GM06990 (cell line): ENCODE data around the gene PRDM5.

Experiments used
- DNase-seq: peaks from one replicate; pipeline ENCODE4 v3.0.0-alpha.2; 2011; ENCODE audit not compliant: insufficient read length; ENCODE audit errors: extremely low read depth
- H3K27me3 ChIP-seq: replicated peaks from 2 replicates; pipeline ENCODE4 v1.6.0; 2011; ENCODE audit warnings: low read length; ENCODE audit not compliant: control insufficient read depth, insufficient read depth
- H3K36me3 ChIP-seq: 2 replicates; pipeline ENCODE4 v1.5.1; 2011; ENCODE audit warnings: low read length; ENCODE audit not compliant: control insufficient read depth, insufficient read depth
- H3K4me3 ChIP-seq: replicated peaks from 2 replicates; pipeline ENCODE4 v1.5.1; 2011; ENCODE audit warnings: low read depth, mild to moderate bottlenecking, control low read depth, low read length
- CTCF ChIP-seq: IDR thresholded peaks from 2 replicates; pipeline ENCODE4 v1.5.1; 2011; ENCODE audit warnings: low read length, control low read depth, mild to moderate bottlenecking, inconsistent platforms; ENCODE audit not compliant: insufficient read depth, poor library complexity, severe bottlenecking

Gene PRDM5

GRCh38 chr4:120855307-120856001 is 67.1 kb downstream of the PRDM5 start:
- no peaks in the 10 kb centered on the region for H3K27me3 ChIP-seq
- H3K4me3 ChIP-seq = no peak overlapping the region
- TF ChIP-seq CTCF = no peak
- DNase-seq = peak; percentile 30
- H3K36me3 ChIP-seq = no peaks in the 10 kb centered on the region

GRCh38 chr4:120853161-120853935 is 69.2 kb downstream of the PRDM5 start:
- no peak for TF ChIP-seq CTCF

GRCh38 chr4:120850018-120850599 is 72.4 kb downstream of the PRDM5 start:
- DNase-seq = no peak
- no peaks in the 10 kb centered on the region for H3K27me3 ChIP-seq
- no peaks in the 10 kb centered on the region for H3K36me3 ChIP-seq
- TF ChIP-seq CTCF = no peak
- no peak overlapping the region for H3K4me3 ChIP-seq

More at GRCh38 chr4:120853161-120853935, 69.2 kb downstream of the PRDM5 start:
- no peak for DNase-seq
- H3K27me3 ChIP-seq = no peaks in the 10 kb centered on the region
- no peak overlapping the region for H3K4me3 ChIP-seq
- no peaks in the 10 kb centered on the region for H3K36me3 ChIP-seq

GRCh38 chr4:120847019-120847582 is 75.4 kb downstream of the PRDM5 start:
- Histone ChIP-seq H3K27me3 (no peaks in the 10 kb centered on the region), H3K36me3 (no peaks in the 10 kb centered on the region), H3K4me3 (no peak overlapping the region)
- no peak for DNase-seq
- TF ChIP-seq CTCF = no peak

GRCh38 chr4:120844528-120844921 is 78.0 kb downstream of the PRDM5 start:
- H3K36me3 ChIP-seq = no peaks in the 10 kb centered on the region
- TF ChIP-seq CTCF = no peak
- DNase-seq = peak; percentile 27
- no peaks in the 10 kb centered on the region for H3K27me3 ChIP-seq
- H3K4me3 ChIP-seq = no peak overlapping the region
